ENCODE results near the gene GALNT6. TPM values are rescaled to one million over a fixed set of nuclear protein-coding genes. Genes with fewer than 3 reads are reported as not detected.
A peak's percentile ranks its signal among the peaks of the same experiment; 100 is the strongest.

GALNT6 gene
- total and polyA plus RNA-seq, 2 donors (not counting 1 experiment from before 2014, with no cell fraction given): 25.2 to 115 TPM

DNA sequence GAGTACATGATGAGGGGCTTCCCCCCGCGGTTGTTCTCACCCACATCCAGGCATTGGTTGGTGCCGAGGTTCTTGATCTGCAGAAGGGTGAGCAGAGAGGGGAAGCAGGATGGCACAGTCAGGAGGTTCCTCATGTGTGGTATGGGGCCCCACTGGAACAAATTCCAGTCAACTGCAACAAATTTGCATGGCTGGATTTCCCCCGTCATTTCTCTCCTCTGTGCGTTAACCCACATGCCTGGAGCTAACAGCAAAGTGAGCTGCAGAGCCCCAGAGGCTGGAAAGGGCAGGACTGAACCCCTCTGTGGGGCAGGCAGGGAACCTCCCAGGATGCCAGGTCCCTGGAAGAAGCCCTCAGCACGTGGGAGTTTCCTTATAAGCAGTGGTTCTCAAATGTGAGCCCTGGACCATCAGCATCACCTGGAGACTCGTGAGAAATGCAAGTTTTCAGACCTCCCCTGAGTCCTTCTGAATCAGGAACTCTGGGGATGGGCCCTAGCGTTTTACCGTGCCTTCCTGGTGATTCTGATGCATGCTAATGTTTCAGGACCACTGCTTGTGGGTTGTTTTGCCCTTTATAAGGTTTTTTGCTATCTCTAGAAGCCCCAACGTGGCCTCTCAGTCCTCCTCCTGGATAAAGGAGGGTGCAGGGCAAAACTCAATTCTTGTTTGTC is 33.7 kb downstream of the GALNT6 start:
- TF ChIP-seq CTCF (conservative IDR thresholded peaks at IDR 0.05 in 1 of 2, IDR thresholded peaks at IDR 0.05 in 1 of 2; ENCODE audit: low read depth in 1 of 2, low read length in 2 of 2) (no peak), EZH2 (IDR thresholded peaks at IDR 0.05; ENCODE audit: low read length, missing control alignments) (no peak)
- Histone ChIP-seq H3K4me1 (ENCODE audit: control insufficient read depth, extremely low read depth, insufficient read depth, low read length) (no peaks in the 10 kb centered on the region), H3K4me2 (ENCODE audit: extremely low read depth, insufficient read depth, low read length) (no peak overlapping the region), H3K27ac (ENCODE audit: insufficient read depth, low read length) (no peak overlapping the region), H4K20me1 (ENCODE audit: control insufficient read depth, extremely low read depth, insufficient read depth, low read length) (no peaks in the 10 kb centered on the region), H3K4me3 (replicated peaks in 1 of 4; ENCODE audit: control extremely low read depth in 1 of 4, insufficient read depth in 1 of 4, low read depth in 3 of 4, low read length in 4 of 4) (no peak overlapping the region), H3K36me3 (ENCODE audit: control insufficient read depth, insufficient read depth, low read length) (peaks cover 7% of the 10 kb centered on the region), H3K79me2 (ENCODE audit: control insufficient read depth, insufficient read depth, low read length) (no peaks in the 10 kb centered on the region), H3K9ac (ENCODE audit: insufficient read depth, low read length) (no peak overlapping the region), H3K9me3 (ENCODE audit: control insufficient read depth, insufficient read depth, low read depth, low read length) (no peaks in the 10 kb centered on the region), H2AFZ (ENCODE audit: low read length) (no peak overlapping the region), H3K27me3 (ENCODE audit: control insufficient read depth, insufficient read depth, low read length) (no peaks in the 10 kb centered on the region)
- DNase-seq (ENCODE audit: low read depth in 2 of 2): no peak

DNA sequence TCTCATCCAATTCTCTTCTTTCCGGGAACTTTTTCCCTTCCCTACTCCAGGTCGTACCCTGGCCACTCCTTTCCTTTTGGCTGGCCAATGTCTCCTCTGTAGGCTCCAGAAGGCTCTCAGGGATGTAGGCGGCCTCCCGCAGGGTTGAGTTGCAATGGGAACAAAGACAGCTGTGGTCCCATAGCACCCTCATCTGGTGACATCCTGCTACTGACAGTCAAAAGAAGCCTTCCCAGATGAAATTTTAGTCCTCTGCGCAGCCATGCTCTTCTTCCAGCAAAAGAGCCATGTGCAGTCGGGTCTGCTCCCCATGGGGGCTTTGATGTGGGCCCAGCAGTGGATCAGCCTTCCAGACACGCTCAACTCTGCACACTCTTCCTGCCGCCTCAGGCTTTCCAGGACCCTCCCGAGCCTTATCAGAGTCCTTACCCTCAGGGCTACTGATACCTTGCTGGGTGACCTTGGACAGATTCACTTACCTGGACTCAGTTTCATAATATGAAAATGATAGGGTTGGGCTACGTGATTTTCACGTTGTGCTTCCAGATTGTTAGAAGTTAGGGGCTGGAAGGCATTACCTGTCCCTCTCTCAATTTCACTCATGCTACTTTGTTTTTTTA is 39.2 kb downstream of the GALNT6 start:
- H3K9me3 ChIP-seq (ENCODE audit: control insufficient read depth, insufficient read depth, low read depth, low read length): no peaks in the 10 kb centered on the region
- H3K4me3 ChIP-seq (replicated peaks in 1 of 4; ENCODE audit: control extremely low read depth in 1 of 4, insufficient read depth in 1 of 4, low read depth in 3 of 4, low read length in 4 of 4): no peak overlapping the region

More for the DNA sequence above, 39.2 kb downstream of the GALNT6 start:
- Histone ChIP-seq H3K4me1 (ENCODE audit: control insufficient read depth, extremely low read depth, insufficient read depth, low read length) (no peaks in the 10 kb centered on the region), H4K20me1 (ENCODE audit: control insufficient read depth, extremely low read depth, insufficient read depth, low read length) (no peaks in the 10 kb centered on the region), H3K4me2 (ENCODE audit: extremely low read depth, insufficient read depth, low read length) (no peak overlapping the region), H2AFZ (ENCODE audit: low read length) (no peak overlapping the region), H3K9ac (ENCODE audit: insufficient read depth, low read length) (no peak overlapping the region), H3K79me2 (ENCODE audit: control insufficient read depth, insufficient read depth, low read length) (no peaks in the 10 kb centered on the region), H3K36me3 (ENCODE audit: control insufficient read depth, insufficient read depth, low read length) (peaks cover 3% of the 10 kb centered on the region), H3K27ac (ENCODE audit: insufficient read depth, low read length) (no peak overlapping the region), H3K27me3 (ENCODE audit: control insufficient read depth, insufficient read depth, low read length) (no peaks in the 10 kb centered on the region)
- TF ChIP-seq EZH2 (IDR thresholded peaks at IDR 0.05; ENCODE audit: low read length, missing control alignments) (no peak), CTCF (conservative IDR thresholded peaks at IDR 0.05 in 1 of 2, IDR thresholded peaks at IDR 0.05 in 1 of 2; ENCODE audit: low read depth in 1 of 2, low read length in 2 of 2) (peak; percentile 60 to 72)
- DNase-seq (ENCODE audit: low read depth in 2 of 2): peak; percentile 49 to 60
